Measurements from ENCODE around the gene PTPRT.

The PTPRT gene

DNA sequence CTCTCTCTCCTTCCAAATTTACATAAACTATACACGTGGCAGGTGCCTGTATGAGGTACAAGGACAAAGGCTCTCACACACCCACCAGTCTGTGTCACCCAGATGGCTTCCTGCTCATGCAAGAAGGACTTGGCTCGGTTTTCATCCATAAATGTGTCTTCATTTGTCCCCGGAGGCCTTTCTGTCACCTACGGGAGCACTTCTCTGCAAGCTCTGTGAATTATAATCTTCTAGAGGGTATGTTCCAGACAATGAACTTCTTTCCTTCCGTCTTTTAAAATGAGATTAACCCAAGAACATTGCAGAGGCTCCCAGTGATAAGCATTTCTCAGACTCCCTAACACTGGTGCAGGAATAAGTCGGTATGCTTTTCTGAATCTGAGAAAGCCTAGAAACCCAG lies 123.6 kb downstream of the PTPRT start:
- no peak for DNase-seq (ENCODE audit: low spot score)
- in situ Hi-C loops (cut with MboI; ENCODE audit: low sequenced_read_pairs, unreplicated experiment): no loop called here
- TF ChIP-seq CTCF (IDR thresholded peaks at IDR 0.05; ENCODE audit: borderline replicate concordance, control extremely low read depth, extremely low read depth, insufficient read depth, missing control alignments): no peak

- in situ Hi-C loops (cut with MboI; ENCODE audit: low sequenced_read_pairs, unreplicated experiment): no loop called here
- TF ChIP-seq CTCF (IDR thresholded peaks at IDR 0.05; ENCODE audit: borderline replicate concordance, control extremely low read depth, extremely low read depth, insufficient read depth, missing control alignments): no peak
- DNase-seq (ENCODE audit: low spot score): no peak
These were observed 124.4 kb downstream of the PTPRT start for GRCh38 chr20:43065299-43065698.

DNA sequence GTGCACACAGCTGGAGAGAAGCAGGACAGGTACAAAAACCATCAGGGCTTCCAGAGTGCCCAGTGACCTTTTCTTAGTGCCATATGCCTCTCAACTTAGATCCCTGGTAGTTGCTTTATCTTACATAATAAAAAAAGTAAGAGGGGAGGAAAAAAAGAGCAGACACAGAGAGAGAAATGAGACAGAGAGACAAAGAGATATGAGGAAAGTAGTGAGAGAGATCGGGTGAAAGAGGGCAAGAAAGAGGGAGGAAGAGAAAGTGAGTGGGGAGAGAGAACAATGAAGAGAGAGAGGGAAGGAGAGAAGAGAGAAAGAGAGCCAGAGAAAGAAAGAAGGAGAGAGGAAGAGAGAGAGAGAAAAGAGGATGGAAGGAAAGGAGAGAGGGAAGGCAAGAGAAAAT lies 131.6 kb downstream of the PTPRT start:
- in situ Hi-C loops (cut with MboI; ENCODE audit: low sequenced_read_pairs, unreplicated experiment): no loop called here
- TF ChIP-seq CTCF (IDR thresholded peaks at IDR 0.05; ENCODE audit: borderline replicate concordance, control extremely low read depth, extremely low read depth, insufficient read depth, missing control alignments): no peak
- no peak for DNase-seq (ENCODE audit: low spot score)

DNA sequence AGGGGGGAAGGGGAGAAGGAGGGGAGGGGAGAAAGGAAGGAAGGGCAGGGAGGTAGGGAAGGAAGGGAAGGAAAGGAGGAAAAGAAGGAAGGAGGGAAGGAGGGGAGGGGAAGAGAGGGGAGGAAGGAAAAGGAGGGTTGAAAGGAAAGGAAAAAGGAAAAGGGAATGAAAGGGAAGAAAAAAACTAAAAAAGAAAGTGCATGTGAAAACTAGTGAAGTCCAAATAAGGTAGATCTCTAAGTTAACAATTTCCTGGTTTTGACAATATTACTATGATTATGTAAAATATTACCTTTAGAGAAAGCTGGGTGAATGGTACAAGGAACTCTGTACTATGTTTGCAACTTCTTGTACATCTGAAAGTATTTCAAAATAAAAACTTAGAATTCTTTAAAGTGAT lies 132.4 kb downstream of the PTPRT start:
- in situ Hi-C loops (cut with MboI; ENCODE audit: low sequenced_read_pairs, unreplicated experiment): no loop called here
- DNase-seq (ENCODE audit: low spot score): no peak
- TF ChIP-seq CTCF (IDR thresholded peaks at IDR 0.05; ENCODE audit: borderline replicate concordance, control extremely low read depth, extremely low read depth, insufficient read depth, missing control alignments): no peak

GRCh38 chr20:43055181-43055884 lies 134.4 kb downstream of the PTPRT start:
- in situ Hi-C loops (cut with MboI; ENCODE audit: low sequenced_read_pairs, unreplicated experiment): no loop called here
- TF ChIP-seq CTCF (IDR thresholded peaks at IDR 0.05; ENCODE audit: borderline replicate concordance, control extremely low read depth, extremely low read depth, insufficient read depth, missing control alignments): no peak
- DNase-seq (ENCODE audit: low spot score): no peak

GRCh38 chr20:43052532-43052931 lies 137.2 kb downstream of the PTPRT start:
- in situ Hi-C loops (cut with MboI; ENCODE audit: low sequenced_read_pairs, unreplicated experiment): no loop called here
- DNase-seq (ENCODE audit: low spot score): no peak
- TF ChIP-seq CTCF (IDR thresholded peaks at IDR 0.05; ENCODE audit: borderline replicate concordance, control extremely low read depth, extremely low read depth, insufficient read depth, missing control alignments): no peak

All from GM13976 (cell line).